Skeletal muscle satellite cell (primary cell): ENCODE data around the gene DLGAP4.
"Not testable (repeated sequence)": the region's sequence is repeated elsewhere in the genome, so short reads cannot be mapped to it uniquely, and the experiment has no call there.

Source experiments
- H3K27me3 ChIP-seq: 2 replicates; pipeline ENCODE4 v1.7.0; 2013; ENCODE audit warnings: low read length; ENCODE audit not compliant: control insufficient read depth, insufficient read depth
- H3K36me3 ChIP-seq: 2 replicates; pipeline ENCODE4 v1.7.0; 2013; ENCODE audit warnings: mild to moderate bottlenecking, control low read depth, low read length; ENCODE audit not compliant: insufficient read depth
- H3K4me1 ChIP-seq: 2 replicates; pipeline ENCODE4 v1.7.0; 2013; ENCODE audit warnings: low read length; ENCODE audit not compliant: control insufficient read depth, insufficient read depth
- H3K4me2 ChIP-seq: 2 replicates; pipeline ENCODE4 v1.7.0; 2013; ENCODE audit warnings: mild to moderate bottlenecking, low read length
- H3K4me3 ChIP-seq: 2 replicates; pipeline ENCODE4 v1.7.0; 2013; ENCODE audit warnings: low read length
- H3K9ac ChIP-seq: 2 replicates; pipeline ENCODE4 v1.7.0; 2013; ENCODE audit warnings: mild to moderate bottlenecking, low read depth, low read length, moderate library complexity
- H3K9me3 ChIP-seq: replicated peaks from 2 replicates; pipeline ENCODE4 v1.7.0; 2013; ENCODE audit warnings: mild to moderate bottlenecking, control low read depth, low read length

DLGAP4 gene

DNA sequence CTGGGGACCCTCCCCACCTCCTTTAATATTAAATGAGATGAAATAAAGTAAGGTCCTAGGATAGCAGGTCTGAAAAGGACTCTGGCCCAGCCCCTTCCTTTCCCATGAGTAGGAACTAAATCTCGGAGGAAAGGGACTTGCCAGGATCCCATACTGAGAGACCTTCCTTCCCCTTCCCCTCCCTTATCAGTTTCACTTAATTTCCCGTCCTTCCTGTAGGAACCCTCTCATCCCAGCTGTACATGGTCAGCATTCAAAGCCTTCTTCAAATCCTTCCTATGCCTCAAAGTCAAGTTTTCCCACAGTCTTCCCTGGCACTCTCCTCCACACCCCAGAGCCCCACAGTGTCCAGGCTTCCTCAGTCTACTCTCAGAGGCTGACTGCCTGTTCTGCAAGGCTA lies 163.8 kb downstream of the DLGAP4 start:
- H3K9me3 ChIP-seq = no peaks in the 10 kb centered on the region
- no peaks in the 10 kb centered on the region for H3K27me3 ChIP-seq
- H3K4me2 ChIP-seq = no peak overlapping the region
- no peak overlapping the region for H3K4me3 ChIP-seq
- peaks cover 25% of the 10 kb centered on the region for H3K36me3 ChIP-seq
- peaks cover 78% of the 10 kb centered on the region for H3K4me1 ChIP-seq
- no peak overlapping the region for H3K9ac ChIP-seq

DNA sequence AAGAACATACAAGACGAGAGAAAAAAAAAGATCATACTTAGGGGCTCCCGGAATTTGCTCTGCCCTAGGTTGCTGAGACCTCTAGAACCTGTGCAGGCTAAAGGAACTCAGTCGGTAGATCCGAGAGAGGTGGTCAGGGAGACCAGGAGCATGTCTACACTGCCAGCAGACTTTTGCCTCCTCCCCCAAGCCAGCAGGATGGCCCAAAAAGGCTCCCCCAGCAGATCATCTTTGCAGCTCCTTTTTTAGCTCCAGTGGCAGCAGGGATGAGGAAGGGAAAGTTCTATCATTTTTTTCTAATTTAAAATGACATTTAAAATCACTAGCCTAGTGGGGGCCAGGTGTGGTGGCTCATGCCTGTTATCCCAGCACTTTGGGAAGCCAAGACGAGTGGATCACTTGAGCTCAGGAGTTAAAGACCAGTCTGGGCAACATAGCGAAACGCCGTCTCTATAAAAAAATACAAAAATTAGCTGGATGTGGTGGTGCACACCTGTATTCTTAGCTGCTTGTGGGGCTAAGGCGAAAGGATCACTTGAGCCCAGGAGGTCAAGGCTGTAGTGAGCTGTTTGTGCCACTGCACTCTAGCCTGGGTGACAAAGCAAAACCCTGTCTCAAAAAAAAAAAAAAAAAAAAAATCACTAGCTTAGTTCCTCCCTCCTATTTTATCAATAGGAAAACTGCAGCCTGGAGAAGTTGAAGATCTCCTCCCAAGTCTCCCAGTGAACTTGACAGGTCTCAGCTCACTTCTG lies 165.9 kb downstream of the DLGAP4 start:
- Histone ChIP-seq H3K4me3 (no peak overlapping the region), H3K36me3 (peaks cover 17% of the 10 kb centered on the region), H3K9ac (peak overlapping the region; percentile 52), H3K9me3 (no peaks in the 10 kb centered on the region), H3K4me2 (peak overlapping the region; percentile 77), H3K27me3 (no peaks in the 10 kb centered on the region), H3K4me1 (peaks cover 64% of the 10 kb centered on the region)

DNA sequence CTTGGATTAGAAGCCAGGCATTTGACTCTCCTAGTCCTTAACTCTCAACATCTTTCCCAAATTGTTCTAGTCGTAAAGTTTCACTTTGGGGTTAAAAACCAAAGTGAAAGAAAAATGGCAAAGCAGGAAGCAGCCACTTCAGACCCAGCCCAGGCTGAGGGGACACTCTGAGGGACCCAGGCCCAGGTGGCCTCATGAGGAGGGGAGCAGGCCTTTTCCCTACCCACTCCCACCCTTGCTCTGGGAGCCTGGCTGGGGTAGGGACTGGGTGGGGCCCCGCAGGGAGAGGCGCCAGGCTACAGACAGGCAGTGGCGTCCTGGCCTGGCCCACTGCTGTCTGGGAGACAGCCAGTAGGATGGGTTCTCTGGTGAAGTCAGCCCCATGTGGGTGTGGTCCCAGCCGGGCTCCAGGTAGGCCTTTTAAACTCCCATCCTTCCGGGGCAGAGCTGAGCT lies 166.5 kb downstream of the DLGAP4 start:
- peak overlapping the region; percentile 77 for H3K4me2 ChIP-seq
- H3K9ac ChIP-seq = peak overlapping the region; percentile 52
- H3K4me1 ChIP-seq = peaks cover 62% of the 10 kb centered on the region
- H3K36me3 ChIP-seq = peaks cover 19% of the 10 kb centered on the region
- H3K9me3 ChIP-seq = no peaks in the 10 kb centered on the region
- H3K4me3 ChIP-seq = peak overlapping the region; percentile 30
- no peaks in the 10 kb centered on the region for H3K27me3 ChIP-seq

DNA sequence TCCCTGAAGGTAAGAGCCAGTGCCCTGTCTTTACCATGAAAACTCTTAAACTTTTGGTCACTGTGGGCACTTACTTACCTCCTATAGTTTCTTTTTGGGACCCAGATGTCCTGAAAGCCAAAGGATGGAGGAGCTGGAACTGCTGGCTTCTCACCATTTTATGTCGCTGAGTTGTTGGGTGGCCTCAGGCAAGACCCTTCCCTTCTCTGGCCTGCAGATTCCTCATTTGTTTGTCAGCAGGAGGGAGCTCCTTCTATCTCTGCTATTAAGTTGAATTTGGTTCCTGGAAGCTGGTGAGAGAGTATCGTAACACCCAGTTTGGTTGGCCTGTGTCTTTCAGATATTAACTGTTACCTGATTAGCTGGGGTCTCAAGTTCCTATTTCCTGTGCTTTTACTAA lies 167.0 kb downstream of the DLGAP4 start:
- Histone ChIP-seq H3K36me3 (peaks cover 24% of the 10 kb centered on the region), H3K4me1 (peaks cover 60% of the 10 kb centered on the region), H3K9ac (peak overlapping the region; percentile 52), H3K4me2 (peak overlapping the region; percentile 77), H3K27me3 (no peaks in the 10 kb centered on the region), H3K9me3 (no peaks in the 10 kb centered on the region), H3K4me3 (no peak overlapping the region)

DNA sequence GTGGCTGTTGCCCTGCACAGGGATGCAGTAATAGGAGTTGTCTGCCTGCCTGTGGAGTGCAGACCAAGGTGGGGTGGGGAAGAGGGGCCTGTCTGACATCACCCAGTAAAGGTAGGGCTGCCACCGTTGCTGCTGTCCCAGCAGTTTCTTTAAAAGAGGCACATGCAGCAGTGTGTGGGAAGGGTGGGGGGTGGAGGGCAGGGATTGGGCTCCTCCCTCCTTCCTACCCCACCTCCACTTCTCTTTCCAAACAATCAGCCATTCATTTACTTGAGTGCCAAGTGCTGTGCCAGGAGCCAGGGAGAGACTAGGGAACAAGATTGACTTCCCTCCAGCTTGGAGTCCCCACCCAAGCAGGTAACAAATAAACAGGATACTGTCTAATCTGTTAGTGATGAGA lies 168.4 kb downstream of the DLGAP4 start:
- Histone ChIP-seq H3K4me2 (no peak overlapping the region), H3K4me3 (no peak overlapping the region), H3K9ac (peak overlapping the region; percentile 8), H3K36me3 (peaks cover 36% of the 10 kb centered on the region), H3K4me1 (peaks cover 58% of the 10 kb centered on the region), H3K27me3 (no peaks in the 10 kb centered on the region), H3K9me3 (no peaks in the 10 kb centered on the region)

DNA sequence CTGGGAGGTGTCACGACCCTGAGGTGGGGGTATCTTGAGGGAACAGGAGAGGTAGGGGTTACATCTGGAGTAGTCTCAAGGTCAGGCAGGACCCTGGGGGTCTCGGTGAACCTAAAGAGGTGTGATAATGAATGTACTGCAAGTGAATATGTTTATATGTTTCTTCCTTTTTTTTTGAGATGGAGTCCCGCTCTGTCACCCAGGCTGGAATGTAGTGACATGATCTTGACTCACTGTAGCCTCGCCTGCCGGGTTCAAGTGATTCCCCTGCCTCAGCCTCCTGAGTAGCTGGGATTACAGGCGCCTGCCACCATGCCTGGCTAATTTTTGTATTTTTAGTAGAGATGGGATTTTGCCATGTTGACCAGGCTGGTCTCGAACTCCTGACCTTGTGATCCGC lies 168.9 kb downstream of the DLGAP4 start:
- not testable (repeated sequence) for H3K4me3 ChIP-seq, H3K9me3 ChIP-seq, H3K27me3 ChIP-seq
- Histone ChIP-seq H3K9ac (peak overlapping the region; percentile 8), H3K4me2 (peak overlapping the region; percentile 31), H3K36me3 (peaks cover 40% of the 10 kb centered on the region), H3K4me1 (peaks cover 58% of the 10 kb centered on the region)

DNA sequence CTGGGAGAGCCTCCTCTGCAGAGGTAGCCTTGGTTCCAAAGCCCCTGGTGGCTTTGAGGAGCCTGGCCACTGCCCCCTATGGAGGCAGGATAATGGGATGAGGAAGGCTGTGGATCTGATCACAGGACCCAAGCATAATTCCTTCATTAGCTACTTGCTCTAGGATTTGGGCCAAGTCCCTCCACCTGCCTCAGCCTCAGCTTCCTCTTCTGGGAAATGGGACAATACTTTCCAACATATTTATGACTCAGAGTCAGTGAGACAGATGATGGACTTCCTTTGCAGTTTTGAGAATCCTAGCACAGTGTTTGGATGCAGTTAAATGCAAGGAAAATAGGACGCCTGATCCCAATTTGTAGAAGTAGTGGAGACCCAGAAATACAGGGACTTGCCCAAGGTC lies 171.3 kb downstream of the DLGAP4 start:
- peaks cover 39% of the 10 kb centered on the region for H3K36me3 ChIP-seq
- H3K4me3 ChIP-seq = no peak overlapping the region
- no peaks in the 10 kb centered on the region for H3K27me3 ChIP-seq
- no peaks in the 10 kb centered on the region for H3K9me3 ChIP-seq
- H3K4me2 ChIP-seq = no peak overlapping the region
- H3K9ac ChIP-seq = no peak overlapping the region
- peaks cover 61% of the 10 kb centered on the region for H3K4me1 ChIP-seq

DNA sequence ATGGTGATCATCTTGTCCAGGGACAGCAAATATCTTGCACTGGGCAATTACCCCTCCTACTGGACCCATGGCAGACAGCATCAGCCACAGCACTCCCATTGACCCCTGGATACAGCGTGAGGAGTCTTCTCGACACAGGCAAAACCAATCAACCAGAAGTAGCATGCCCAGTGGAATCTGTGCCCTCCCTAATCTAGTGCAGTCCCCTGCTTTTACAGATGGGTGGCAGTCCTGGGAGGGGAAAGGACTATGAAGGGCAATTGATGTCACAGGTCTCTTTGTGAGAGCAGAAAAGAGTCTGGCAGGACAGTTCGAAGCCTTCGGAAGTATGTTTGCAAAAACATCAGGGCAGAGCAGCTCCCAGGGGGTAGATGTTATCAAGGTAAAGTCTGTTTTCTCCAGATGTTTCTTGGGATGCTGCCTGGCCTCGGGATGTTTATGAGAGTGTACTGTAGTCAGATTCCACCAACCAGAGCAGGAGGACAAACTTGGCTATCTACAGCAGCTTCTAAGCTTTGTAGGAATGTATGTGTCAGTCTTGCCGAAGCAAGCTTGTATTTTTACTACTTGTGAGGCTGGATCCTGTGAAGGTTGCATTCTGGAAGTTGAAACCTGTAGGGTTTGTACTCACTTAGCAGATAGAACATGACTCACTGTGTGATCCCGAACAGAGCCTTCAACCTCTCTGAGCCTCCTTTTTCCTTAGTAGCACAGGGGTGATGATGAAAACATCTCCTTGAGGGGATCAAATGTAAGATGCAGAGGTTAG lies 172.2 kb downstream of the DLGAP4 start:
- Histone ChIP-seq H3K9ac (no peak overlapping the region), H3K4me2 (no peak overlapping the region), H3K4me3 (no peak overlapping the region), H3K9me3 (no peaks in the 10 kb centered on the region), H3K36me3 (peaks cover 39% of the 10 kb centered on the region), H3K4me1 (peaks cover 61% of the 10 kb centered on the region), H3K27me3 (no peaks in the 10 kb centered on the region)

DNA sequence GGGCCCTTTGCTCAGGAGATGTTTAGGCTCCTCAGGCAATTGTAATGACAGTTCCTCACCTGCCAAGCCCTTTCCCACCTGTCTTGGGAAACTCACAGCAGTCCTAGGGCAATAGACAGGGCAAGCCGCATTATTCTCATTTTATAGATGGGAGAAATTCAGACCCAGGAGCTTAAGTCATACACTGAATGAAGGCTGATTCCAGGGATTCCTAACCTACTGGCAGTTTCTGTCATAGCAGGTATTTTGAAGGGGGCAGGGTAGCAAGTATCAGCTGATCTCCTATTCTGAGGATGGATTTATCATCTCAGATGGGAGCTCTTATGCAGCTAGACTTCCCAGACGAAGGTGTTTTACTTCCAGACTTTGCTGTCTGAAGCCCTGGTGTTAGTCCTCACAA lies 173.8 kb downstream of the DLGAP4 start:
- H3K36me3 ChIP-seq = peaks cover 41% of the 10 kb centered on the region
- no peaks in the 10 kb centered on the region for H3K27me3 ChIP-seq
- no peak overlapping the region for H3K4me2 ChIP-seq
- no peak overlapping the region for H3K4me3 ChIP-seq
- no peaks in the 10 kb centered on the region for H3K9me3 ChIP-seq
- H3K4me1 ChIP-seq = peaks cover 59% of the 10 kb centered on the region
- H3K9ac ChIP-seq = no peak overlapping the region

DNA sequence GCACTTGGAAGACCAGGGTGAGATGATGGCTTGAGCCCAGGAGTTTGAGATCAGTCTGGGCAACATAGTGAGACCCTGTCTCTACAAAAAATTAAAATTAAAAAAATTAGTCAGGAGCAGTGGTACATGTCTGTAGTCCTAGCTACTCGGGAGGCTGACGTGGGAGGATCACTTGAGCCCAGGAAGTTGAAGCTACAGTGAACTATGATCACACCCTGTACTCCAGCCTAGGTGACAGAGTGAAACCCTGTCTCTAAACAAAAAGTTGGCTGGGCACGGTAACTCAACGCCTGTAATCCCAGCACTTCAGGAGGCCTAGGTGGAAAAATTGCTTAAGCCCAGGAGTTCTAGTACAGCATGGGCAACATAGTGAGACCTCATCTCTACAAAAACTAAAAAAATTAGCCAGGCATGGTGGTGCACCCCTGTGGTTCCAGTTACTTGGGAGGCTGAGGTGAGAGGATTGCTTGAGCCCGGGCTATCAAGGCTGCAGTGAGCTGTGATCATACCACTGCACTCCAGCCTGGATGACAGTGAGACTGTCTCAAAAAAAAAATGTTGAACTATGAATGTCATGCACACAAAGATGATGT lies 174.4 kb downstream of the DLGAP4 start:
- Histone ChIP-seq H3K4me2 (no peak overlapping the region), H3K4me1 (peaks cover 54% of the 10 kb centered on the region), H3K9me3 (no peaks in the 10 kb centered on the region), H3K4me3 (no peak overlapping the region), H3K9ac (no peak overlapping the region), H3K36me3 (peaks cover 41% of the 10 kb centered on the region), H3K27me3 (no peaks in the 10 kb centered on the region)

DNA sequence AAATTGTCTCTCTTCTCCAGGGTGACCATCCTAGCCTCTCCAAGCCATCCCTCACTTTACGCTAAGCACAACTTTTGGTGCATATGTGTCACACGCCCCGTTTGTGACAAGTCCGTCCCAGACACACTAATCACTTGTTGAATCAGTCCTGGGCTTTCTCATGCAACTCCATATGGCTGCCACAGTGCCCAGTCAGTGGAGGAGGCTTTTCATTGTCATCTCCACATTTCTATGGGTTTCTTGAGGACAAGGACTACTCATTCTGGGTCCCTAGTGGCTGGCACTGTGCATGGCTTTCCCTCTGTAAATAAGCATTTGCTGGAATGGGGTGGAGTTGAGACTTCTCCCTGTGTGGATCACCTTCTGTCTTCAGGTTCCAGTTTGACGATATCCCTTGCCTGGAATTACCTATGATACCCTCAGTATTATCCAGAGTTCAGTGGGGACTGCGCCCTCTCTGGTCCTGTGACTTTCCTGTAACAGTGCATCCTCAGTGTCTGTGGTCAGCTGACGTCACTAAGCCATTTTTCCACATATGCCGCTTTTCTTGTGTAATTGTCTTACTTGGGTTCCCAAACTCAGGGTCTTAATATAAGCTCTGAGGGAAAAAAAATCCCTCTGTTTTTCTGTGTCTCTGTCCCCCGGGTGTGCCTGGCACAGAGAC lies 175.4 kb downstream of the DLGAP4 start:
- Histone ChIP-seq H3K4me1 (peaks cover 51% of the 10 kb centered on the region), H3K36me3 (peaks cover 41% of the 10 kb centered on the region), H3K4me2 (peak overlapping the region; percentile 38), H3K27me3 (no peaks in the 10 kb centered on the region), H3K4me3 (no peak overlapping the region), H3K9me3 (no peaks in the 10 kb centered on the region), H3K9ac (no peak overlapping the region)
